ENCODE measurements around the gene MAP3K3.

GRCh38 chr17:63675607-63676546 is 53.7 kb downstream of the MAP3K3 start:
- no peak for TF ChIP-seq CTCF (IDR thresholded peaks at IDR 0.05)
- TF ChIP-seq POLR2A (IDR thresholded peaks at IDR 0.05), result no peak
